ENCODE results near the gene CDH3.

CDH3 gene

DNA sequence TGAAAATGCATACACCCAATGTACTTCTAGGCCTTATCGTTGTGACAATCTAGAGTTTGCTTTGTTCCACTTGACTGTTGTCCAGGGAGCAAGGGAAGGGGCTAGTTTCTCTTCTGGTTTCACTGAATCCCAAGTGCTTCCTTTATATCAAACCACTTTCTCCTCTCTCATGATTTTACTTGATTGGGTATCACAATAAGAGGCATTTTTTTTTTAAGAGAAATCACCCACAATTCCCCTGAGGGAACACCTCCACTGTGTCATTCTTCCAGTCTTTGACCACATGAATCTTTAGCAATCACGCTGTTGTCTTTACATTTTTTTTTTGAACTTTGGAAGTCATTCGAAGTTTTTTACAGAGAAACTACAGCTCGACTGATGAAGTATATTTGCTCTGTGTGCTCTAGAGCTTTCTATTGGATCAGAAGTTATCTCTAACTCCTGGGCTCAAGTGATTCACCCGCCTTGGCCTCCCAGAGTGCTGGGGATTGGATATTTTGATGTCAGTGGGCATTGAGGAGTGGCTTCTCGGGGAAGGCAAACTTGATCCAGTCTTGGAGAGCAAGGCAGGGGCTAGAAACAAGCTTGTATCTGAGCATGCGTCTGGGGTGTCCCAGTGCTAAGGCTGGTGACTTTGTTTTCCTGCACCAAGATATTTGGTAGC is 95.0 kb downstream of the CDH3 start:
- DNase-seq, result peak; percentile 16

DNA sequence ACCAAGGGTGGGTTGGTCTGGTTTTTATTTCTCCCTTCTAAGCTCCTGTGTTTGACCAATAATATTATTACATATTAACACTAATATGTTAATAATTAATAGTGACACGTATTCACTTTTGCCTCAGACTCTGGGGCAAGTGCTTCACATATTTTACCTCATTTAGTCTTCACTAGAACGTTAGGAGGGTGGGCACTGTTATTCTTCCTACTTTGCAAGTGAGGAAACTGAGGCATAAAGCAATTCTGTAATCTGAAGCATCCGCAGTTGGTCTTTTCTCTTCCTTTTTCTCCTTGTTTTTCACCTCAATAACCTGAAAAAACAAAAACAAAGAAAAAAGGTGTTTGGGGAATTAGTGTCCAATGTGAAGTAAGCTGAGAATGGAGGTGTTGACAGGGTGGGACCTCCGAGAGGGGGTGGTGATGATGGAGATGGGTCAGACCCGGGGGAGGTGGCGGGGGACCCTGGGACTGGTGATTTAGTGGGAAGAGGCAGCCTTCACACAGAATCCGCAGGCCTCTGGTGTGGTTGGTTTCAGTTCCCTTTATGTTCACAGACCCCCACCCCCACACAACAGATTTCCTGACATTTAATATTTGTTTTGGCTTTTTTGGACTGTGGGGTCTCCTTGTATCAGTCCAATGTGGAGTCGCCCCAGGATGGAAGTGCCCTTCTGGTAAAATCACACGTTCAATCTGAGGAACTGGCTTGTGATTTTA is 95.7 kb downstream of the CDH3 start:
- DNase-seq, result no peak

DNA sequence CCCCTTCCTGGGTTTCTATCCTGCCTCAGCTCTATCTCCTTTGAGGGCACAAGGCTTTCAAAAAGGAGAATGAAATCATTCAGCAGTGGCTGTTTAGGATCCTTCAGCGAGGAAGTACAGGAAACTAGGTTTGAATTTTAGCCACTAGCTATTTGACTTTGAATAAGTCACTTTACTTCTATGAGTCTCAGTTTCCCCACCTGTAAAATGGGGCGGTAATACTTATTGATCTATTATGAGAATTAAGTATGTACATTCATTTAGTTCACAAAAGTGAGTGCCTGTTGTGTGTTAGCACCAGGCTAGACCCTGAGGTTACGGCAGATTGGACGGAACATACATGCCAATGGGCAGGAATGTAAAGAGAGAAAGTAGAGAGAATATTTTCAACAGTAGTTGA is 98.6 kb downstream of the CDH3 start:
- DNase-seq, result no peak

DNA sequence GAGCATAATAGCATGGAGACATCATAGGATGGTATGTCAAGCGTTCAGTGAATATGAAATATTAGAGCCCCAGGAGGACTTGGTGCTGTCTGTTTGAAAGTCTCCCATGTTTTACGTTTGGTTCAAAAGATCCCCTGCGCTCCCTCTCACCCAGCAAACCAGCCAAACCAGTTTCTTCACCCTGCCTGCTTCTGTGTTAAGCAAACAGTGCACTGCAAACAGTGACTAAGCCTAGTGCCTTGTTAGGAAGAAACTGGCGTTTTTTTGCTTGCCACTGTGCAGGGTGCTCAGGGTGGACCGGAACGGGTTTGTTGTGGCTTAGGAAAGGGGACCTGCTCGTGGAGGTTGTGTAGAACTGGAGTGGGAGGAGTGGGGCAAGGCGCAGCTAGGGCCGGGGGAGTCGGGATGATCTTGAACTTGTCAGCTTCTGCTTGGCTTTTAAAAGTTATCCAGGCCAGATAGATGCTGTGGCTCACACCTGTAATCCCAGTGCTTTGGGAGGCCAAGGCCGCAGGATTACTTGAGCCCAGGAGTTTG is 99.7 kb downstream of the CDH3 start:
- DNase-seq, result no peak

DNA sequence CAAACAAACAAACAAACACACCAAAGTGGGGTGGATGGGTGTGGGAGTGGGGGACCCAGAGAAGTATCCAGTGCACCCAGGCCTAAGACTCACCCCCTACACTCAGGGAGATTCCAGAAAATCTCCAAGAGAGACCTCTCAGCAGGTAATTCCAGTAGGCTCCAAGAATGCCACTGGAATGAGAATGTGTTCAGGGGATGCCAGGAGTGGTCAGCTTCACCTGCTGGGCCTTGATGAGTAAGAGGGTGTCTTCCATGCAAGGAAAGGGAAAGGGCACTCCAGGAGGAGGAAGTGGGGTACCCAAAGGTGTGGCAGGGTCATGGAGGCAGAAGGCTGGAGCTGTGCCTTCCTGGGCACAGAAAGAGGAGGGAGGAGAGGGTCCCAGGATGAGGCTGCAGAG is 101.8 kb downstream of the CDH3 start:
- no peak for DNase-seq

DNA sequence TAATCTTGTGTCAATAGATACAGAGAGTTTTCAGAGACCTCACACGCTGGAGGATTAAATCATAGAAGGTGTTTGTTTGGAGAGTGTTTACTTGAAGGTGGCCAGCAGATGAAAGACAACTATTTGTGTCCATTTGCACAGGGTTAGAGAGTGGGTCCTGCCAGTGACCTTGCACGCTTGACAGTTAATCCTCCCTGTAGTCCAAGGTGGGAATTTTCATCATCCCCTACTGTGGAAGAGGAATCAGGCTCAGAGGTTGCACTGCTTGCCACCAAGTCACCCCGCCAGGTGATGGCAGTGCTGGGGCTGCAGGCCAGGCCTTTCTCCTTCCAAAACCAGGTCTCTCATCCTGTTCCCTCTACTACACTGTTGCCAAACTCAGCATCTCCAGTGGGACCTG is 104.3 kb downstream of the CDH3 start:
- no peak for DNase-seq

Data from fibroblast of upper back skin (primary cell).